ENCODE data around the gene POC1A. TPM values are rescaled to one million over a fixed set of nuclear protein-coding genes. Genes with fewer than 3 reads are reported as not detected.
A peak's percentile ranks its signal among the peaks of the same experiment; 100 is the strongest.

POC1A gene
- total and polyA plus RNA-seq, 2 of the 4 experiments (the other 2 are of a cell fraction): 10.6 to 11.5 TPM

- dilution Hi-C loops (cut with HindIII; ENCODE audit: low sequenced_read_pairs, unreplicated experiment) (no loop called here), intact Hi-C loops (cut with micrococcal nuclease) (no loop called here), in situ Hi-C loops (cut with MboI; ENCODE audit: low sequenced_read_pairs) (loop anchor here (5.0 kb wide), 1 partner anchor 37 kb away; no protein-coding TSS in a partner anchor)
- Histone ChIP-seq H3K27me3 (ENCODE audit: control insufficient read depth, insufficient read depth, low read length) (no peaks in the 10 kb centered on the region), H3K56ac (ENCODE audit: extremely low read depth, insufficient read depth, low read length) (no peak overlapping the region), H2AFZ (replicated peaks; ENCODE audit: low read length, poor library complexity) (no peak overlapping the region), H3K36me3 (ENCODE audit: control insufficient read depth, insufficient read depth, low read length) (peaks cover 30% of the 10 kb centered on the region), H3K9me1 (ENCODE audit: insufficient read depth, low read length) (peaks cover 35% of the 10 kb centered on the region), H2BK5ac (ENCODE audit: low read depth, low read length, poor library complexity, severe bottlenecking) (peak overlapping the region; percentile 67), H3K4me2 (ENCODE audit: low read depth, low read length) (no peak overlapping the region), H4K91ac (ENCODE audit: insufficient read depth, low read depth, low read length) (peak overlapping the region; percentile 58), H2BK15ac (ENCODE audit: low read depth, low read length) (peak overlapping the region; percentile 41; the same call in 1 of the 3 replicates), H3K18ac (ENCODE audit: low read depth, low read length) (no peak overlapping the region), H3K79me1 (ENCODE audit: low read depth in 1 of 2, low read length in 2 of 2) (peaks cover 15 to 77% of the 10 kb centered on the region in 2 experiments), H2BK120ac (ENCODE audit: low read depth, low read length) (peak overlapping the region; percentile 56; the same call in 1 of the 2 replicates), H3K4me1 (ENCODE audit: control insufficient read depth, insufficient read depth, low read length) (peaks cover 57% of the 10 kb centered on the region), H3K23ac (ENCODE audit: low read depth, low read length) (no peak overlapping the region), H3K9me3 (ENCODE audit: control insufficient read depth, insufficient read depth, low read length) (no peaks in the 10 kb centered on the region), H4K5ac (ENCODE audit: low read depth, low read length) (peak overlapping the region; percentile 30; the same call in 1 of the 2 replicates), H3K9ac (ENCODE audit: low read depth, low read length) (no peak overlapping the region), H3K27ac (ENCODE audit: insufficient read depth, low read length) (peak overlapping the region; percentile 52), H4K20me1 (ENCODE audit: insufficient read depth, low read length) (peaks cover 10% of the 10 kb centered on the region; the same call in 1 of the 2 replicates), H2AK5ac (ENCODE audit: low read depth, low read length) (peak overlapping the region; percentile 73), H2BK20ac (ENCODE audit: low read depth, low read length) (peak overlapping the region; percentile 36; the same call in 1 of the 2 replicates), H3K14ac (replicated peaks; ENCODE audit: low read depth, low read length) (0 out of 2 replicates have a peak overlapping the region, but pooled peaks have one; percentile 37), H2AK9ac (replicated peaks; ENCODE audit: low read depth, low read length, poor library complexity) (peak overlapping the region; percentile 86), H3K4me3 (ENCODE audit: insufficient read depth, low read depth, low read length) (no peak overlapping the region), H3K4ac (ENCODE audit: low read depth, low read length) (peak overlapping the region; percentile 85), H4K8ac (ENCODE audit: low read depth in 2 of 2, low read length in 2 of 2) (peak overlapping the region in 1 of 2 experiments; percentile 65; a peak in 2 of 4 replicates)
- ChIA-PET CTCF (interaction anchor here (0.7 kb wide), 1 partner anchor 45 kb away, joined by 5 read pairs; no protein-coding TSS in a partner anchor), POLR2A (ENCODE audit: unreplicated experiment) (no interaction called here)
- ATAC-seq (ENCODE audit: low read depth) (no peak), DNase-seq (no peak)
- TF ChIP-seq NFE2L2 (IDR thresholded peaks at IDR 0.05; ENCODE audit: low read depth, low read length) (no peak), BHLHE40 (IDR thresholded peaks at IDR 0.05; ENCODE audit: low read depth, low read length) (no peak), RCOR1 (IDR thresholded peaks at IDR 0.05; ENCODE audit: insufficient replicate concordance, low read length) (no peak), CHD1 (IDR thresholded peaks at IDR 0.05; ENCODE audit: low read depth, low read length) (no peak), MAFK (IDR thresholded peaks at IDR 0.05; ENCODE audit: low read depth, low read length) (no peak), RAD21 (IDR thresholded peaks at IDR 0.05; ENCODE audit: low read length) (no peak), SMC3 (IDR thresholded peaks at IDR 0.05; ENCODE audit: low read depth, low read length) (no peak), FOS (IDR thresholded peaks at IDR 0.05; ENCODE audit: low read depth, low read length) (no peak), POLR2A (IDR thresholded peaks at IDR 0.05; ENCODE audit: low read depth, low read length) (no peak), MXI1 (IDR thresholded peaks at IDR 0.05; ENCODE audit: borderline replicate concordance, low read depth, low read length) (no peak), CEBPB (IDR thresholded peaks at IDR 0.05; ENCODE audit: low read depth, low read length) (no peak), MAZ (IDR thresholded peaks at IDR 0.05; ENCODE audit: borderline replicate concordance, low read depth, low read length) (no peak)
- TF ChIP-seq, protein P1, sequence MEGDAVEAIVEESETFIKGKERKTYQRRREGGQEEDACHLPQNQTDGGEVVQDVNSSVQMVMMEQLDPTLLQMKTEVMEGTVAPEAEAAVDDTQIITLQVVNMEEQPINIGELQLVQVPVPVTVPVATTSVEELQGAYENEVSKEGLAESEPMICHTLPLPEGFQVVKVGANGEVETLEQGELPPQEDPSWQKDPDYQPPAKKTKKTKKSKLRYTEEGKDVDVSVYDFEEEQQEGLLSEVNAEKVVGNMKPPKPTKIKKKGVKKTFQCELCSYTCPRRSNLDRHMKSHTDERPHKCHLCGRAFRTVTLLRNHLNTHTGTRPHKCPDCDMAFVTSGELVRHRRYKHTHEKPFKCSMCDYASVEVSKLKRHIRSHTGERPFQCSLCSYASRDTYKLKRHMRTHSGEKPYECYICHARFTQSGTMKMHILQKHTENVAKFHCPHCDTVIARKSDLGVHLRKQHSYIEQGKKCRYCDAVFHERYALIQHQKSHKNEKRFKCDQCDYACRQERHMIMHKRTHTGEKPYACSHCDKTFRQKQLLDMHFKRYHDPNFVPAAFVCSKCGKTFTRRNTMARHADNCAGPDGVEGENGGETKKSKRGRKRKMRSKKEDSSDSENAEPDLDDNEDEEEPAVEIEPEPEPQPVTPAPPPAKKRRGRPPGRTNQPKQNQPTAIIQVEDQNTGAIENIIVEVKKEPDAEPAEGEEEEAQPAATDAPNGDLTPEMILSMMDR (conservative IDR thresholded peaks at IDR 0.05; ENCODE audit: low read depth, low read length): no peak
- TF ChIP-seq, protein P2, sequence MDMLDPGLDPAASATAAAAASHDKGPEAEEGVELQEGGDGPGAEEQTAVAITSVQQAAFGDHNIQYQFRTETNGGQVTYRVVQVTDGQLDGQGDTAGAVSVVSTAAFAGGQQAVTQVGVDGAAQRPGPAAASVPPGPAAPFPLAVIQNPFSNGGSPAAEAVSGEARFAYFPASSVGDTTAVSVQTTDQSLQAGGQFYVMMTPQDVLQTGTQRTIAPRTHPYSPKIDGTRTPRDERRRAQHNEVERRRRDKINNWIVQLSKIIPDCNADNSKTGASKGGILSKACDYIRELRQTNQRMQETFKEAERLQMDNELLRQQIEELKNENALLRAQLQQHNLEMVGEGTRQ (IDR thresholded peaks at IDR 0.05; ENCODE audit: low read depth, low read length): no peak
- 100% methylated on average over 1 of the region's 2 CpGs; no CpG with 5 or more reads in 1 of the 2 experiments for WGBS, 2 experiments (ENCODE audit: extremely low coverage in 2 of 2, insufficient read length in 1 of 2)
- no TSS peak for BruUV-seq (replicated peaks)
Measured at GRCh38 chr3:52049503-52049902, 104.7 kb downstream of the POC1A start.

Measured in IMR-90 (cell line).